Spleen (tissue), 7 donors: ENCODE measurements around the gene ADAMTS14.

Source experiments
- CTCF ChIP-seq, 11 experiments: fragments of 200-600 bp in 7 of 11; fragments of 450-650 bp in 4 of 11; sonication (generic) in 4 of 11; IDR thresholded peaks in 8 of 11; conservative IDR thresholded peaks in 3 of 11; 1 replicate in 7 of 11; 2 replicates in 4 of 11; pipeline versions ENCODE4 v1.4.0 to v1.8.0; 2016 to 2021; ENCODE audit warnings: antibody characterized with exemption in 11 of 11, inconsistent platforms in 4 of 11, mild to moderate bottlenecking in 1 of 11
- POLR2A ChIP-seq, 3 donors: fragments of 450-650 bp; IDR thresholded peaks; one replicate each; pipeline ENCODE4 v1.5.1; 2017; ENCODE audit warnings: antibody characterized with exemption in 3 of 3, mild to moderate bottlenecking in 1 of 3
- POLR2AphosphoS5 ChIP-seq, 3 donors: sonication (generic); formaldehyde crosslinking; IDR thresholded peaks; one replicate each; pipeline ENCODE4 v1.5.1; 2017; ENCODE audit warnings: antibody characterized with exemption in 3 of 3
- donor health status: DM: no; HTN: no; CAD: no; lungs with moderate emphysema.
- donor health status: DM: no; HTN: no; CAD: no.
- donor health status: DM: no; HTN: no; CAD: no.

GRCh38 chr10:70711911-70712310 is 39.6 kb downstream of the ADAMTS14 start:
- TF ChIP-seq CTCF (IDR thresholded peaks at IDR 0.05 in 8 of 11, conservative IDR thresholded peaks at IDR 0.05 in 3 of 11) (no peak), POLR2A (IDR thresholded peaks at IDR 0.05) (no peak), POLR2AphosphoS5 (IDR thresholded peaks at IDR 0.05) (no peak)
